GM18858 (cell line): ENCODE data around the gene PRIM2.
"Not testable (repeated sequence)": the region's sequence is repeated elsewhere in the genome, so short reads cannot be mapped to it uniquely, and the experiment has no call there.

Experiments used
- ATAC-seq: cut with Tn5 transposase; IDR thresholded peaks from one replicate; pipeline ENCODE4 v1.9.1; 2021; ENCODE audit not compliant: unreplicated experiment

PRIM2 gene

DNA sequence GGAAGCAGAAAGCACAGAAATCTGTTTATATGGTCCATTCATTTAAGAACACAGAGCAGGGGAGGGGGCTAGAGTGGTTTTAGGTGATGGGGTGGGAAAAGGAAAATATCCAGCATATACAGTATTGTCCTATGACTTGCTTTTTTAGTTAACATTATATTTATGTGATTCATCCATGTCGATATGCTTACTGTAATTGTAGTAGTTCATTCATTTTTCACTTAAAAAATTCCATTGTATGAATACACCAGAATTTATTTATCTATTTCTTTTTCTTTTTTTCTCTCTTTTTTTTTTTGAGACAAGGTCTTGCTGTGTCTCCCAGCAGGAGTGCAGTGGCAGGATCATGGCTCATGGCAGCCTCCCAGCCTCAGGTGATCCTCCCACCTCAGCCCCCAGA lies 9.6 kb upstream of the PRIM2 start:
- no peak for ATAC-seq

DNA sequence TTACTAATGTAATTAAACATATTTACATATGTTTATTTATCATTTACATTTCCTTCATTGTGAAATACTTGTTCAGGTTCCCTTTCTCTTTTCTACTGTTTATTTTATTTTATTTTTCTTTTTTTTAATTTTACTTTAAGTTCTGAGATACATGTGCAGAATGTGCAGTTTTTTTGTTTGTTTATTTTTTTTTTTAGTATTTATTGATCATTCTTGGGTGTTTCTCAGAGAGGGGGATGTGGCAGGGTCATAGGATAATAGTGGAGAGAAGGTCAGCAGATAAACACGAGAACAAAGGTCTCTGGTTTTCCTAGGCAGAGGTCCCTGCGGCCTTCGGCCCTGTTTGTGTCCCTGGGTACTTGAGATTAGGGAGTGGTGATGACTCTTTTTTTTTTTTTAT lies 8.7 kb upstream of the PRIM2 start:
- ATAC-seq: not testable (repeated sequence)

DNA sequence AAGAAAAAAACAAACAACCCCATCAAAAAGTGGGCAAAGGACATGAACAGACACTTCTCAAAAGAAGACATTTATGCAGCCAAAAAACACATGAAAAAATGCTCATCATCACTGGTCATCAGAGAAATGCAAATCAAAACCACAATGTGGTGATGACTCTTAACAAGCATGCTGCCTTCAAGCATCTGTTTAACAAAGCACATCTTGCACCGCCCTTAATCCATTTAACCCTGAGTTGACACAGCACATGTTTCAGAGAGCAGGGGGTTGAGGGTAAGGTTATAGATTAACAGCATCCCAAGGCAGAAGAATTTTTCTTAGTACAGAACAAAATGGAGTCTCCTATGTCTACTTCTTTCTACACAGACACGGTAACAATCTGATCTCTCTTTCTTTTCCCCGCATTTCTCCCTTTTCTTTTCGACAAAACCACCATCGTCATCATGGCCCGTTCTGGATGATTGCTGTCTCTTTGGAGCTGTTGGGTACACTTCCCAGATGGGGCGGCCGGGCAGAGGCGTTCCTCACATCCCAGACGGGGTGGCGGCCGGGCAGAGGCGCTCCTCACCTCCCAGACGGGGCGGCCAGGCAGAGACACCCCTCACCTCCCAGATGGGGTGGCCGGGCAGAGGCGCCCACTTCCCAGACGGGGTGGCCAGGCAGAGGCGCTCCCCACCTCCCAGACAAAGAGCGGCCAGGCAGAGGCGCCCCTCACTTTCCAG lies 7.2 kb upstream of the PRIM2 start:
- not testable (repeated sequence) for ATAC-seq

DNA sequence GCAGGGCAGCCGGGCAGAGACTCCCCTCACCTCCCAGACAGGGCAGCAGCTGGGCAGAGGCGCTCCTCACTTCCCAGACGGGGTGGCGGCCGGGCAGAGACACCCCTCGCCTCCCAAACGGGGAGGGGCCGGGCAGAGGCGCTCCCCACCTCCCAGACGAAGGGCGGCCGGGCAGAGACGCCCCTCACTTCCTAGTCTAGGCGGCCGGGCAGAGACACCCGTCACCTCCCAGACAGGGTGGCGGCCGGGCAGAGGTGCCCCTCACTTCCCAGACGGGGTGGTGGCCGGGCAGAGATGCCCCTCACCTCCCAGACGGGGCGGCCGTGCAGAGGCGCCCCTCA lies 6.6 kb upstream of the PRIM2 start:
- no peak for ATAC-seq

DNA sequence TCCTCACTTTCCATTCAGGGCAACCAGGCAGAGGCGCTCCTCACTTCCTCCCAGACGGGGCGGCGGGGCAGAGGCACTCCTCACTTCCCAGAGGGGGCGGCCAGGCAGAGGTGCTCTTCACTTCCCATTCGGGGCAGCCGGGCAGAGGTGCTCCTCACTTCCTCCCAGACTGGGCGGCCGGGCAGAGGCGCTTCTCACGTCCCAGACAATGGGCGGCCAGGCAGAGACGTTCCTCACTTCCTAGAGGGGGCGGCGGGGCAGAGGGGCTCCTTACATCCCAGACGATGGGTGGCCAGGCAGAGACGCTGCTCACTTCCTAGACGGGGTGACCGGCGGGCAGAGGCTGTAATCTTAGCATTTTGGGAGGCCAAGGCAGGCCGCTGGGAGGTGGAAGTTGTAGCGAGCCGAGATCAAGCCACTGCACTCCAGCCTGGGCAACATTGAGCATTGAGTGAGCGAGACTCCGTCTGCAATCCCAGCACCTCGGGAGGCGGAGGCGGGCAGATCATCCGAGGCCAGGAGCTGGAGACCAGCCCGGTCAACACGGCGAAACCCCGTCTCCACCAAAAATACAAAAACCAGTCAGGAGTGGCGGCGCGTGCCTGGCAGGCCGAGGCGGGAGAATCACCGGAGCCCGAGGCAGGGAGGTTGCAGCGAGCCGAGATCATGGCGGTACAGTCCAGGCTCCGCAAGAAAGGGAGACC lies 6.0 kb upstream of the PRIM2 start:
- not testable (repeated sequence) for ATAC-seq

DNA sequence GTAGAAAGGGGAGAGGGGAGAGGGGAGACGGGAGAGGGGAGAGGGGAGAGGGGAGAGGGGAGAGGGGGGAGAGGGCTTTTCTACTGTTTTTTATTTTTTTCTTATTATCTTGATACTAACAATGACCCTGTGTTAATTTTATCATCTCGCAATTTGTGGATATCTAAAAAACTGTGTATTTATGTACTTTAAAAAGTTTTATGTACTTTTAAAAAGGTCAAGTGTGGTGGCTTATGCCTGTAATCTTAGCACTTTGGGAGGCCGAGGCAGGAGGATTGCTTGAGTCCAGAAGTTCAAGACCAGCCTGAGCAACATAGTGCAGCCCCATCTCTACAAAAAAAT lies 5.5 kb upstream of the PRIM2 start:
- ATAC-seq: no peak

DNA sequence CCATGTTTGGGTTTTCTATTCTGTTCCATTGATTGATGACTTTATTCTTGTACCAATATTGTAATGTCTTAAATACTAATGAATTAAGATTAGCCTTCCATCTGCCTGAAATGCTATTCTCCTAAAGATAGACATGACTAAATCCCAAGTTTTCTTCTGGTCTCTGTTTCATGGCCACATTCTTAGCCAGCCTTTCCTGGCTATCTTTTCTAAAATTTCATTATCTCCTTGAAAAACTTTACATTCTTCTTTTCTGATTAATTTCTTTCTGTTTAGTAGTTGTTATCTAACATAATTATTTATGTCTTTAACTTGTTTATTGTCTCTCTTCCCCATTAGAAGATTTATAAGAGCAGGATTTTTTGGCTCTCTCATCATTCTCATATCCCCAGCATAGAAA lies 4.4 kb upstream of the PRIM2 start:
- ATAC-seq: no peak

DNA sequence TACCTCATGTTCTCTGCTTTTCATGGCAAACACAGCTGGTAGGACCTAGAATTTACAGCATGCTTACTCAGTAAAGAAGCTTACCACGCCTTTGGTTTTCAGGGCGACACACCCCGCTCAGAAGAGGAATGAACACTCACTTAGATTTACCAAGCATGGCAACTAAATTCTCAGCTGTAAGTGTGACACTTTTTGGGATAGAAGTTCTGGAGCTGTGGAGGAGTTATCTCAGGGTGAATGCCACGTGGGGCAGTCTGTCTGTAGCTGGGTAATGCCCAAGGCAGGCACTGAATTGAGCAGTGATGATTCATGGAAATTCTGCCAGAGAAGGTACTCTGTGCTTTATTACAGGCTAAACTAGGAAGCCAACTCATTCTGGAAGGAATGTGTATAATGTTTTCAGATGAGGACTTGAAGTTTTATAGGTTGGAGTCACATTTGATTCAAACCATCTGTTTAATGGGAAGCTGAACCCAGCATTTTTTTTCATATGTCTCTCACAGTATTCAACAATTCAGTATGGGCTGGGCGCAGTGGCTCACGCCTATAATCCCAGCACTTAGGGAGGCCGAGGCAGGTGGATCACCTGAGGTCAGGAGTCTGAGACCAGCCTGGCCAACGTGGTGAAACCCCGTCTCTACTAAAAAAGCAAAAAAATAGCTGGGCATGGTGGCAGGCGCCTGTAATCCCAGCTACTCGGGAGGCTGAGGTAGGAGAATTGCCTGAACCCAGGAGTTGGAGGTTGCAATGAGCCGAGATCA lies 3.5 kb upstream of the PRIM2 start:
- ATAC-seq: no peak

DNA sequence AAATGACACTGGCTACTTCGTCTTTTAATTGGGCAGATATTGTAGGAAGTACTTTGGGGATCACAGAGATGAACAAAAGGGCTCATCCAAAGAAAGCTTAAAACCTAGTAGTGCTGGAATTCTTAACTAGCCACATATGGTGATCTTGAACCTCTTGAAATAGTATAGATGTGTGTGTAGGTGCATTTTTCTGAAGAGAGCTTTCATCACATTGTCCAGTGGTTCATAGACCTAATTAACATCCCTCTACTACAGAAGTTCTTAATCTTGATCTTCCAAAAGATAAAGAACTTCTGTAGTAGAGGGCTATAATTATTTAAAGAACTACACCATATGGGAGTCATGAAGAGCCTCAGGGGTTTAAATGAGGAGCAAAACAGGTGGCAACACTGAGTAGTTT lies 2.3 kb upstream of the PRIM2 start:
- no peak for ATAC-seq

DNA sequence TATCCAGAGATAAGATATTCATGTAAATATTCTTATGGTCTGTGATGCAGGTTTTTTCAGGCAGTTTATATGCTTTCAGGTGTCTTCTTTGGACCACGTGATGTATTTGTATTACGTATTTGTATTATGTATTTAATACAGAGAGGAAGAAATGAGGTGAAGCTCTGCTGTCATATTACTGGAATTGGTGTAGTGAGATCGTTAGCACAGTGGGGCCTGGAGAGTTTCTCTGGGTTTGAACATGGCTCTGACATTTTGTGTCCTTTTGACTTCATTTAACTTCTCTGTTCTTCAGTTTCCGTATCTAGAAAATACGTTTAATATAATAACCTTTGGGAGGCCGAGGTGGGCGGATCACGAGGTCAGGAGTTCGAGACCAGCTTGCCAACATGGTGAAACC lies 1.6 kb upstream of the PRIM2 start:
- no peak for ATAC-seq

DNA sequence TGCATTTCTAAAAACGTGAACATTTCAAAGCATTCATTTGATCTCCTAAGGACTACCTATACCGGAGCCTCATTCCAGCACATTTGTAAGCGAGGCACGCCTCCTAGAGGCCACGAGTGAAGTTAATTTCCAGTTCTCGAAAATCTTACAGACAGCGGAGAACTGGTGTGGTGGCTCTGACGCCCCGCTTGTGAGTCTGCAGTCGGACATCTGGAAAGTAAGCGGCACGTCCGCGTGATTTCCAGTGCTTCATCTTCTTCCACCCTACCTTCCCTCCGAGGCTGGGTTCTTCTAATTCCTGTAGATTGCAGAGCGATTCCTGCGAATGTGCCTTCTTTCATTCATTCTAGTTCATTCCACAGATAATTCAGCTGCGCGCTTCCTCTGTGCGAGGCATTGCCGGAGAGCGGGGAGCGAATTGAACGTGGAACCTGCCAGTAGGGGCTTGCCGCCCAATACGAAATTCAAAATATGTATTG lies 810 bp upstream of the PRIM2 start:
- ATAC-seq: peak; percentile 86

DNA sequence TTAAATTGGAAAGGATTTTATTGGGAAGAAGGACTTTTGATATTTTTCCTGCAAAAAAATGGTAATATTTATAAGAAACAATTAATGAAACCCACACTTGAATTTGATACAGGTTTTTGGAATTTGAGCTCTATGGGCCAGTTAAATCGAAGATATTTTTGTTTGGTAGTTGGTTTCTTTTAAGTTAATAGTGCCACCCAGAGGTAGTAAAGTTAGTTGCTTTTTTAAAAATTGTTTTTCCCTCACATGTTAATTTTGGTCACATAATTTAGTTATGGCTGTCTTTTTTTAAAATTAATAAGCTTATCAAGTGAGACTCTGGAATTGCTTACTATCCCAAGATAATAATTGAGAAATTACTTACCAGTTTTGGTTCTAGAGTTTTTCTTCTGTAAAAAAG lies 7.1 kb downstream of the PRIM2 start:
- ATAC-seq: peak; percentile 45

DNA sequence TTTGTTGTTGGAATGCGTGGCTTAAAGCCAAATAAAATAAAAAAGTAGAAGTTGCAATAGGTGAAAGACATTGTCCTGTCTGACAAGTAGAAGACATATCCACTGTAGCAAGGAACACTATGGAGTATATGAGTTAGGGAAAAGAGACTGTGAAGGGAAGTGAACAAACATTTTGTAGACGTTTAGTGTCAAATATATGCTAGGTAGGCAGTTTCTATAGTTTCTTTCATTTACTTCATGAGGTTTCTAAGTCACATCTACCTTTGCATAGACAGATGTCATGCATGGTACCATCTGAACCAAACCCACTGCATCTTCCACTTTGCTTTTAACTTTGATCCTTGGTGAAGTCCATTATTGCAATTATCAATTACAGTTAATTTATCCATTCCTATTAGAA lies 9.9 kb downstream of the PRIM2 start:
- ATAC-seq: no peak

DNA sequence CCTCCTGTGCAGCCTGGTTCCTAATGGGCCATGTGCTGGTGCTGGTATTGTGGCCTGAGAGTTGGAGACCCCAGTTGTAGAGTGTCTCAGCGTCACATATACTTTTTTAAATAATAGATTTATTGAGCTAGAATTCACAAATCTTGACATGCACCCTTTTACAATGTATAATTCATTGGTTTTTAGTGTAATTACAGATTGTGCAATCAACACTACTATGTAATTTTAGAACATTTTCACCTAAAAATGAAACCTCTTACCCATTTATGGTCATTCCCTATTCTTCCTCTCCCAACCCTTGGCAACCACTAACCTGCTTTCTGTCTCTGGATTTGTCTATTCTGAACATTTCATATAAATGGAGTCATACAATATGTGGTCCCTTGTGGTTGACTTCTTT lies 10.6 kb downstream of the PRIM2 start:
- ATAC-seq: no peak

DNA sequence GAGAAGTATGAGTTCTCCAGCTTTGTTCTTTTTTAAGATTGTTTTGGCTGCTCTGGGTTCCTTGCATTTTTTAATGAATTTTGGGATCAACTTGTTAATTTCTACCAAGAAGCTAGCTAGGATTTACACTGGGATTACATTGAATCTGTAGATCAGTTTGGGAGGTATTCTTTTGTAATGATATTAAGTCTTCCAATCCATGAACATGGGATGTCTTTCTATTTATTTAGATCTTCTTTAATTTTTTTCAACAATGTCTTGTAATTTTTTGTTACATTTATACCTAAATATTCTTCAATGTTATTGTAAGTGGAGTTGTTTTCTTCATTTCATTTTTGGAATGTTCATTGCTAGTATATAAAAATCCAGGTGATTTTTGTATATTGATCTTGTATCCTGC lies 12.5 kb downstream of the PRIM2 start:
- ATAC-seq: no peak

DNA sequence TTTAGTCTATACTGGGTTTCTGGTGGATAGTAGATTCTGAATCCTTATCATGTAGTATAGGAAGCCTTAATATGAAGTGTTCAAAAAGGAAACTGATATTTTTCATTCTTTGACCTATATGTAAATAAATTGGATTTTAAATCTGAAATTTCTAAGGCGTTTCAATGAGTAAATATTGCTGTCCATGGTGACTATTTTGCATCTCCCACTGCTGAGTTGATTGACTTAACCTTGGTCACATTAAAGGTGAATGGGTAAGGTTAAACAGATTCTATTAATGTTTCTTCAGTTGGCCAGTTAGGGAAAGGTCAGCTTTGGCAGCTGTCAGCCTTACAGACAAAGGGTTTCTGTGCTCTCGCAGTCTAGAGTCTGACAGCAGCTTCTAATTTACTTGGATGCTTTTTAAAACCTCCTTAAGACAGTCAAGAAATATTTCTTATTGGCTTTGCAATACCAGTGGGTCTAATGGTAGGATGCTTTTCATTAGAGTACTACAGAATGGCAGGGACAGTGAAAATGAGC lies 24.8 kb downstream of the PRIM2 start:
- ATAC-seq: no peak

DNA sequence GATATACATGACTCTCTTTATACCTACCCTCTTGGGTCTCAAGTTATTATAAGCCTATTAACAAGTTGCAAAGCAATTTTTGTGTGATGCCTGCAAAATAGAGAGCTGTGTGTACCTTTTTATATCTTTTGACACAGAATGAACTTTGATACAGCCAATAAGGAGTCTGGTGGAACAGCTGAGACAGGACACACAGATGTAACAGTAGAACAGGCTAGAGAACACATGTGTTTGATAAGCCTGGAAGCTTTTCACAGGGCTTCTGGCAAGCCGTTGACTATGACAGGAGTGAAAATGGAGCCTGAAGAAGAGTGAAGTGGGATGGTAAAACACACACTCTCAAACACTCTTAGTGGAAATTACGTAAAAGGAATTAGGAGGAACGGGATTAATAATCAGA lies 25.9 kb downstream of the PRIM2 start:
- not testable (repeated sequence) for ATAC-seq

DNA sequence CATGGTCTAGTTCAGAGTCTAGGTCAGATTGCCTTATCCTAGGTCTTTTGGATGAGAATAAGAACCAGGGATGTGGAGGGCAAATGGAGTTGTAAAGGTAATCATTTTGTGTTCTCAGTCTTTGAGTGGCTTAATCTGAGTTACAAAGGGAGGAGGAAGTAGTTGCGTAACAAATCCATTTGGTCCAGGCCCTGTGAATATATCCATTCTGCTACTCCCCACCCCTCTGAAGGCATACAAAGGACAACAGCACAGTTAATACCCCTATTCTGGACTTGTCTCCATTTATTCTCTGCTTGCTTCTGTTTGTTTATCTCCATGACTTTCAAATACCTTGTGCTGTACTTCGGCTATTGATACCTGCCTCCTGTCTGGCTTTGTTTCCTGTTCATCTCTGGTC lies 29.3 kb downstream of the PRIM2 start:
- ATAC-seq: not testable (repeated sequence)

DNA sequence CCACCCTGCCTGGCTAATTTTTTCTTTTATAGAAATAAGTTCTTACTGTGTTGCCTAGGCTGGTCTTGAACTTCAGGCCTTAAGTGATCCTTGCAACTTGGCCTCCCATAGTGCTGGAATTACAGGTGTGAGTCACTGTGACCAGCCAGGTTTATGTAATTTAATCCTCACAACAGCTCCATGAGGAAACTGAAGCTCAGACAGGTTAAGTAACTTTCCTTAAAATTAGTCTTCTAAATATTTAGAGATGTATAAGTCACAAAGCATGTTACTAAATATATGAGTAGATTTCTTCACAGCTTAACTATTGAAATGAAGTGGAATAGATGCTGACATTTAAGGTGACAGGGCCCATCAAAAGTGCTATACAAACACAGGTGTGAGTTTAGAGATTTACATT lies 30.2 kb downstream of the PRIM2 start:
- ATAC-seq: not testable (repeated sequence)

DNA sequence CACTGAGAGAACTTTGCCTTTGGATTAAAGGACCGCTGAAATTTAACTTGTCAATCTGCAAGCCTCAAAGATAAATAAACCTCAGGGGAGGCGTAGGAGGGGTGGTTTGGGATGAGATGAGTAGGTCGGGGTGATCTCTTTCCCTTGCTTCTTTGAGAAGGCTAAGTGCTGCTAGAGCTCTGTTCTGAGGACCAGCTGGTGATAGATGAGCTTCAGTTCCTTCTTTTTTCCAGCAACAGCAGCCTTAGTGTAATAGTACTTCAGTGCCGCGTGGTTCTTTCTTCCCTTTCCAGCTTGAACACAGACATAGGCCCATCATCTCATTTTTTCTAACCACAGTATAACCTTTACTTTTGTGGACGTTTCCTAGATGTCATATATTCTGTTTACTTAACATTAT lies 33.0 kb downstream of the PRIM2 start:
- ATAC-seq: peak; percentile 42

DNA sequence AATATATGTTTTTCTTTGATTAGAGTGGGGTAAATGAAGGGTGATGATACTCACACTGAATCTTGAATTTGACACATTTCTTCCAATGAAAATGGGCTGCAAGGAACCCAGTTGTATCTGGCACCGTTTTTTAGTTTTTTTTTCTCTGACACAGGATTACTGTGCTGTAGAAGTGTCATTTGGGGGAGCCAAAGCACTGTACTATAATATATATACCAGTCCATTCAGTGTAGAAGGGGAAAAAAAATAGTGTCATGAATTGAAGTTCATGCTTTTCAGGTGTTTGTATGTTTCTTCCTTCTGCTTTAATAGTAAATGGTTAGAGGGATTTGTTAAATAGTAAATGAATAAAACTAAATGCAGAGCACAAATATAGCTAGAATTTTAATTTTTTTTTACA lies 35.2 kb downstream of the PRIM2 start:
- not testable (repeated sequence) for ATAC-seq

DNA sequence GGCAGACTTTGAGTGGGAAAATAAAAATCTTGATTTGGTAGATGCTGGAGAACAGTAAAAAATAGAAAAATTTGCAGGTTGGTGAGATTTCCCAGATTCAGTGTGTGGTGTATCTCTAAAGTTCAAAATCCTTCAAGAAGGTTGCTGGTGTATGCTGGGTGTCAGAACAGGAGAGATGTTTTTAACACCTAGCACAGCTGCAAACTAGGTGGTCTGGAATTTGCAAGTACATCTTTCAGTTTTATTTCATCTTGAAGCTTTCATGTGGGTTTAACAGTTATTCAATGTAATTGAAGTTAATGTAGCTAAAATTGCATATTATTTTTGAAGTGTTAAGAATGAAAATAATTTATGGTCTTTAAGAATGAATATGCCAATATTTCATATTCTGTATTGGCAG lies 40.9 kb downstream of the PRIM2 start:
- not testable (repeated sequence) for ATAC-seq
